Vagina (tissue), 2 donors: ENCODE results near the gene NPLOC4. TPM values are rescaled to one million over a fixed set of nuclear protein-coding genes. Genes with fewer than 3 reads are reported as not detected.

Source experiments
- DNase-seq, 2 donors: peaks; one replicate each; pipeline ENCODE4 v3.0.0-alpha.2; 2017; ENCODE audit errors: extremely low spot score in 2 of 2
- H3K27ac ChIP-seq: fragments of 200-600 bp; sonication (generic); one replicate; pipeline ENCODE4 v1.5.1; 2019
- H3K27me3 ChIP-seq: fragments of 200-600 bp; sonication (generic); one replicate; pipeline ENCODE4 v1.5.1; 2019
- H3K36me3 ChIP-seq, 2 donors: fragments of 200-600 bp; sonication (generic); one replicate each; pipeline ENCODE4 v1.5.1; 2017 to 2019
- H3K4me1 ChIP-seq: fragments of 200-600 bp; sonication (generic); one replicate; pipeline ENCODE4 v1.5.1; 2019
- H3K4me3 ChIP-seq, 2 donors: fragments of 200-600 bp; sonication (generic); 1 replicate in 1 of 2; 2 replicates in 1 of 2; pipeline ENCODE4 v1.5.1; 2016 to 2019
- H3K9me3 ChIP-seq: fragments of 200-600 bp; sonication (generic); one replicate; pipeline ENCODE4 v1.5.1; 2019
- POLR2A ChIP-seq, 2 donors: fragments of 450-650 bp; IDR thresholded peaks; one replicate each; pipeline ENCODE4 v1.6.1; 2017; ENCODE audit warnings: antibody characterized with exemption in 2 of 2, mild to moderate bottlenecking in 2 of 2, moderate library complexity in 2 of 2
- POLR2AphosphoS5 ChIP-seq, 2 donors: sonication (generic); formaldehyde crosslinking; IDR thresholded peaks; one replicate each; pipeline ENCODE4 v1.9.0; 2017; ENCODE audit warnings: antibody characterized with exemption in 2 of 2, mild to moderate bottlenecking in 2 of 2, low read depth in 1 of 2; ENCODE audit not compliant: insufficient read depth in 1 of 2
- intact Hi-C: fragments of 100-400 bp; cut with DNase I; formaldehyde crosslinking; loops from one replicate; pipeline ENCODE4 v1.15.1; 2023
- total RNA-seq: library from RNA; depleted of rRNA; stranded (reverse); fragments of >200 nt; gene quantifications from one replicate; pipeline ENCODE4 v1.2.3, GENCODE V29; 2016
- TF ChIP-seq, protein P1 (sequence below), 3 experiments: fragments of 450-650 bp in 2 of 3; fragments of 200-600 bp in 1 of 3; sonication (generic) in 1 of 3; IDR thresholded peaks; one replicate each; pipeline ENCODE4 v1.5.1; 2017 to 2019; ENCODE audit warnings: antibody characterized with exemption in 3 of 3, mild to moderate bottlenecking in 2 of 3, moderate library complexity in 2 of 3

Gene NPLOC4
- total RNA-seq, 1 donor from 2014 or later: 68.3 TPM

DNA sequence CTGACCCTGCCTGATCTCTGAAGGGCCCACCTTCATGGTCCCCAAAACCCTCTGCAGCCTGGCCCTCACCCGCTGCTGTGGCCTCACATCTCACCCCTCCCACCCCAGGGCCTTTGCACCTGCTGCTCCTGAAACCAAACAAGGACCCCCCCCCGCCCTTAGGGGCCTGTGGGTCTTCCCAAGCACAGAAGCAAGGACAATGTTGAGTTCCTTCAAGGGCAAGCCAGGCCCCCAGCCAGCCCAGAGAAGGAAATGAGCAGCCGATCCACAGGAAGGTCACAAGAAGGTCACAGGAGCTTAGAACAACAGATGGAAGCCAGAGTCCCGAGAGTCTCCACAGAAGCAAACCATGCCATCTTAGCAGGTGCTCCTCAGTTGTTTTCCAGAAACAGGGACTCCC lies 19.9 kb upstream of the NPLOC4 start:
- Histone ChIP-seq H3K4me3 (no peak overlapping the region), H3K27me3 (no peaks in the 10 kb centered on the region), H3K27ac (no peak overlapping the region), H3K4me1 (no peaks in the 10 kb centered on the region), H3K9me3 (no peaks in the 10 kb centered on the region), H3K36me3 (no peaks in the 10 kb centered on the region)
- TF ChIP-seq, protein P1, sequence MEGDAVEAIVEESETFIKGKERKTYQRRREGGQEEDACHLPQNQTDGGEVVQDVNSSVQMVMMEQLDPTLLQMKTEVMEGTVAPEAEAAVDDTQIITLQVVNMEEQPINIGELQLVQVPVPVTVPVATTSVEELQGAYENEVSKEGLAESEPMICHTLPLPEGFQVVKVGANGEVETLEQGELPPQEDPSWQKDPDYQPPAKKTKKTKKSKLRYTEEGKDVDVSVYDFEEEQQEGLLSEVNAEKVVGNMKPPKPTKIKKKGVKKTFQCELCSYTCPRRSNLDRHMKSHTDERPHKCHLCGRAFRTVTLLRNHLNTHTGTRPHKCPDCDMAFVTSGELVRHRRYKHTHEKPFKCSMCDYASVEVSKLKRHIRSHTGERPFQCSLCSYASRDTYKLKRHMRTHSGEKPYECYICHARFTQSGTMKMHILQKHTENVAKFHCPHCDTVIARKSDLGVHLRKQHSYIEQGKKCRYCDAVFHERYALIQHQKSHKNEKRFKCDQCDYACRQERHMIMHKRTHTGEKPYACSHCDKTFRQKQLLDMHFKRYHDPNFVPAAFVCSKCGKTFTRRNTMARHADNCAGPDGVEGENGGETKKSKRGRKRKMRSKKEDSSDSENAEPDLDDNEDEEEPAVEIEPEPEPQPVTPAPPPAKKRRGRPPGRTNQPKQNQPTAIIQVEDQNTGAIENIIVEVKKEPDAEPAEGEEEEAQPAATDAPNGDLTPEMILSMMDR (IDR thresholded peaks at IDR 0.05): no peak
- TF ChIP-seq POLR2AphosphoS5 (IDR thresholded peaks at IDR 0.05; ENCODE audit: insufficient read depth in 1 of 2, low read depth in 1 of 2): no peak
- no peak for TF ChIP-seq POLR2A (IDR thresholded peaks at IDR 0.05)
- intact Hi-C loops: no loop called here
- DNase-seq: no peak

- Histone ChIP-seq H3K36me3 (no peaks in the 10 kb centered on the region), H3K27me3 (no peaks in the 10 kb centered on the region), H3K9me3 (no peaks in the 10 kb centered on the region), H3K4me3 (no peak within 1 kb of the TSS), H3K27ac (no peak within 1 kb of the TSS), H3K4me1 (no peaks in the 10 kb centered on the region)
- no peak for DNase-seq
- TF ChIP-seq, protein P1 (IDR thresholded peaks at IDR 0.05): no peak
- TF ChIP-seq POLR2A (IDR thresholded peaks at IDR 0.05) (no peak), POLR2AphosphoS5 (IDR thresholded peaks at IDR 0.05; ENCODE audit: insufficient read depth in 1 of 2, low read depth in 1 of 2) (no peak)
- intact Hi-C loops: no loop called here
Observed at GRCh38 chr17:81656118-81656743, 19.3 kb upstream of the NPLOC4 start, which contains the start of gene PDE6G. PDE6G (minus strand) TSS chr17:81656542; CDS start chr17:81653305, 3,237 bp downstream.

GRCh38 chr17:81655378-81656117 lies 18.6 kb upstream of the NPLOC4 start:
- Histone ChIP-seq H3K27me3 (no peaks in the 10 kb centered on the region), H3K4me3 (no peak overlapping the region), H3K36me3 (no peaks in the 10 kb centered on the region), H3K27ac (no peak overlapping the region), H3K4me1 (no peaks in the 10 kb centered on the region), H3K9me3 (no peaks in the 10 kb centered on the region)
- no peak for DNase-seq
- intact Hi-C loops: no loop called here
- TF ChIP-seq, protein P1 (IDR thresholded peaks at IDR 0.05): no peak
- TF ChIP-seq POLR2A (IDR thresholded peaks at IDR 0.05) (no peak), POLR2AphosphoS5 (IDR thresholded peaks at IDR 0.05; ENCODE audit: insufficient read depth in 1 of 2, low read depth in 1 of 2) (no peak)

- TF ChIP-seq POLR2AphosphoS5 (IDR thresholded peaks at IDR 0.05; ENCODE audit: insufficient read depth in 1 of 2, low read depth in 1 of 2) (no peak), POLR2A (IDR thresholded peaks at IDR 0.05) (no peak)
- TF ChIP-seq, protein P1 (IDR thresholded peaks at IDR 0.05): no peak
- Histone ChIP-seq H3K4me3 (no peak overlapping the region), H3K9me3 (no peaks in the 10 kb centered on the region), H3K4me1 (no peaks in the 10 kb centered on the region), H3K27ac (no peak overlapping the region), H3K27me3 (no peaks in the 10 kb centered on the region), H3K36me3 (no peaks in the 10 kb centered on the region)
- no peak for DNase-seq
- intact Hi-C loops: no loop called here
Observed at GRCh38 chr17:81652906-81653771, 16.2 kb upstream of the NPLOC4 start.
